Natural killer cell (primary cell): ENCODE measurements around the gene ARL6IP4. TPM values are rescaled to one million over a fixed set of nuclear protein-coding genes. Genes with fewer than 3 reads are reported as not detected.

Source experiments
- ATAC-seq, 3 donors: fragments of 150-1000 bp in 2 of 3; fragments of 200-7000 bp in 1 of 3; cut with Tn5 transposase; 1 replicate in 1 of 3; 2 replicates in 2 of 3; pipeline ENCODE4 v1.10.0; 2021; ENCODE audit warnings: mild to moderate bottlenecking in 2 of 3, moderate library complexity in 2 of 3
- DNase-seq, 2 donors: peaks; one replicate each; pipeline versions ENCODE4 v3.0.0 to v3.0.0-alpha.2; 2013 to 2021; ENCODE audit warnings: mixed read lengths in 1 of 2
- H3K27ac ChIP-seq: one replicate; pipeline ENCODE4 v1.5.1; 2013; ENCODE audit warnings: mild to moderate bottlenecking, low read length
- H3K27me3 ChIP-seq: one replicate; pipeline ENCODE4 v1.6.1; 2013; ENCODE audit warnings: low read length; ENCODE audit not compliant: control insufficient read depth, insufficient read depth
- H3K36me3 ChIP-seq: one replicate; pipeline ENCODE4 v1.6.1; 2013; ENCODE audit warnings: low read length; ENCODE audit not compliant: control insufficient read depth, insufficient read depth
- H3K4me1 ChIP-seq: one replicate; pipeline ENCODE4 v1.6.1; 2013; ENCODE audit warnings: low read length; ENCODE audit not compliant: control insufficient read depth, insufficient read depth
- H3K4me3 ChIP-seq: one replicate; pipeline ENCODE4 v1.5.1; 2013; ENCODE audit warnings: low read length
- H3K9me3 ChIP-seq: one replicate; pipeline ENCODE4 v1.6.1; 2013; ENCODE audit warnings: low read length; ENCODE audit not compliant: control insufficient read depth, insufficient read depth
- H3K27ac Mint-ChIP-seq, 2 donors: one replicate each; pipeline ENCODE4 v1.8.0; 2022; ENCODE audit warnings: mild to moderate bottlenecking in 2 of 2, mixed read lengths in 2 of 2, moderate library complexity in 1 of 2
- H3K27me3 Mint-ChIP-seq, 2 donors: one replicate each; pipeline ENCODE4 v1.8.0; 2022; ENCODE audit warnings: low read depth in 2 of 2, mixed read lengths in 2 of 2
- H3K36me3 Mint-ChIP-seq: one replicate; pipeline ENCODE4 v1.8.0; 2022; ENCODE audit warnings: mixed read lengths
- H3K4me1 Mint-ChIP-seq, 2 donors: one replicate each; pipeline ENCODE4 v1.8.0; 2022; ENCODE audit warnings: mixed read lengths in 2 of 2
- H3K4me3 Mint-ChIP-seq: one replicate; pipeline ENCODE4 v1.8.0; 2022; ENCODE audit warnings: mild to moderate bottlenecking, moderate library complexity, mixed read lengths
- H3K9me3 Mint-ChIP-seq, 2 donors: one replicate each; pipeline ENCODE4 v1.8.0; 2022; ENCODE audit warnings: mixed read lengths in 2 of 2
- WGBS: methylation state at CpG from one replicate; pipeline ENCODE4 v1.1.7; 2013; ENCODE audit warnings: missing lambda C conversion rate; ENCODE audit not compliant: insufficient coverage; 5-methylcytosine and 5-hydroxymethylcytosine counted together
- intact Hi-C: fragments of 100-400 bp; cut with micrococcal nuclease; formaldehyde crosslinking; loops from one replicate; pipeline ENCODE4 v1.14.2; 2022
- total RNA-seq, 4 donors: library from RNA; stranded (reverse); fragments of 120-200 nt in 1 of 4; gene quantifications; one replicate each; pipeline versions ENCODE4 v1.2.3 to v1.2.4, GENCODE V29; 2013 to 2022
- TF ChIP-seq, protein P1 (sequence below): fragments of 200-600 bp; IDR thresholded peaks from one replicate; pipeline ENCODE4 v1.8.0; 2022; ENCODE audit warnings: antibody characterized with exemption

Gene ARL6IP4
- total RNA-seq, 3 donors from 2014 or later (not counting 1 experiment from before 2014, with no cell fraction given), result 97.2 to 136 (median 116) TPM

GRCh38 chr12:122999986-123000420 lies 19.5 kb downstream of the ARL6IP4 start:
- H3K27ac Mint-ChIP-seq, result no peak overlapping the region
- TF ChIP-seq, protein P1, sequence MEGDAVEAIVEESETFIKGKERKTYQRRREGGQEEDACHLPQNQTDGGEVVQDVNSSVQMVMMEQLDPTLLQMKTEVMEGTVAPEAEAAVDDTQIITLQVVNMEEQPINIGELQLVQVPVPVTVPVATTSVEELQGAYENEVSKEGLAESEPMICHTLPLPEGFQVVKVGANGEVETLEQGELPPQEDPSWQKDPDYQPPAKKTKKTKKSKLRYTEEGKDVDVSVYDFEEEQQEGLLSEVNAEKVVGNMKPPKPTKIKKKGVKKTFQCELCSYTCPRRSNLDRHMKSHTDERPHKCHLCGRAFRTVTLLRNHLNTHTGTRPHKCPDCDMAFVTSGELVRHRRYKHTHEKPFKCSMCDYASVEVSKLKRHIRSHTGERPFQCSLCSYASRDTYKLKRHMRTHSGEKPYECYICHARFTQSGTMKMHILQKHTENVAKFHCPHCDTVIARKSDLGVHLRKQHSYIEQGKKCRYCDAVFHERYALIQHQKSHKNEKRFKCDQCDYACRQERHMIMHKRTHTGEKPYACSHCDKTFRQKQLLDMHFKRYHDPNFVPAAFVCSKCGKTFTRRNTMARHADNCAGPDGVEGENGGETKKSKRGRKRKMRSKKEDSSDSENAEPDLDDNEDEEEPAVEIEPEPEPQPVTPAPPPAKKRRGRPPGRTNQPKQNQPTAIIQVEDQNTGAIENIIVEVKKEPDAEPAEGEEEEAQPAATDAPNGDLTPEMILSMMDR, result no peak

DNA sequence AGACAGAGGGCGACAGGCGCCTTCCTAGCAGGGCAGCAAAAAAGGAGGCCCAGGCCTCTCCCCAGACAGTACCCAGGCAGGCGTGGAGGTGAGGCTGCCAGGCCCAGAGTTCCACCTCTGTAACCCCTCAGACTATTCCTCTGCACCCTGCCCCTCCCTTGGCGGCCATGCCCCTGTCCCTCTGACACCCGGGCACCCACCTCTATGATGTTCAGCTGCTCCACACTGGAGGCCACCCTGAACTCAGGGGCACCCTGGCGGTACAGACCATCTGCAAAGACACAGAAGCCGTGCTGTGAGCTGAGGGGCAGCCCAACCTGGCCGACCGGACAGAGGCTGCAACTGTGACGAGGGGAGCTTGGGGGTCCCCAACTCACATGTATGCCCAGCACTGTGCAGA lies 20.1 kb downstream of the ARL6IP4 start:
- H3K27me3 Mint-ChIP-seq, result no peaks in the 10 kb centered on the region
- Histone ChIP-seq H3K9me3 (no peaks in the 10 kb centered on the region), H3K4me3 (no peak overlapping the region), H3K36me3 (peaks cover 38% of the 10 kb centered on the region), H3K4me1 (no peaks in the 10 kb centered on the region), H3K27ac (no peak overlapping the region), H3K27me3 (no peaks in the 10 kb centered on the region)
- H3K9me3 Mint-ChIP-seq, result no peaks in the 10 kb centered on the region
- intact Hi-C loops, result no loop called here
- H3K27ac Mint-ChIP-seq, result no peak overlapping the region
- TF ChIP-seq, protein P1, result no peak
- WGBS, result 94% methylated on average over 10 of the region's 10 CpGs
- H3K4me1 Mint-ChIP-seq, result peaks cover 0 to 5% of the 10 kb centered on the region in 2 donors
- DNase-seq, result no peak
- no peak for ATAC-seq
- no peak overlapping the region for H3K4me3 Mint-ChIP-seq
- no peaks in the 10 kb centered on the region for H3K36me3 Mint-ChIP-seq

More at GRCh38 chr12:122999986-123000420, 19.5 kb downstream of the ARL6IP4 start:
- intact Hi-C loops, result no loop called here
- ATAC-seq (no peak), DNase-seq (no peak)
- Histone ChIP-seq H3K27ac (no peak overlapping the region), H3K9me3 (no peaks in the 10 kb centered on the region), H3K4me3 (no peak overlapping the region), H3K4me1 (no peaks in the 10 kb centered on the region), H3K27me3 (no peaks in the 10 kb centered on the region), H3K36me3 (peaks cover 32% of the 10 kb centered on the region)
- Mint-ChIP-seq H3K36me3 (no peaks in the 10 kb centered on the region), H3K9me3 (no peaks in the 10 kb centered on the region), H3K4me3 (no peak overlapping the region), H3K27me3 (no peaks in the 10 kb centered on the region), H3K4me1 (peaks cover 0 to 5% of the 10 kb centered on the region in 2 donors)
- WGBS, result 77% methylated on average over 20 of the region's 20 CpGs

DNA sequence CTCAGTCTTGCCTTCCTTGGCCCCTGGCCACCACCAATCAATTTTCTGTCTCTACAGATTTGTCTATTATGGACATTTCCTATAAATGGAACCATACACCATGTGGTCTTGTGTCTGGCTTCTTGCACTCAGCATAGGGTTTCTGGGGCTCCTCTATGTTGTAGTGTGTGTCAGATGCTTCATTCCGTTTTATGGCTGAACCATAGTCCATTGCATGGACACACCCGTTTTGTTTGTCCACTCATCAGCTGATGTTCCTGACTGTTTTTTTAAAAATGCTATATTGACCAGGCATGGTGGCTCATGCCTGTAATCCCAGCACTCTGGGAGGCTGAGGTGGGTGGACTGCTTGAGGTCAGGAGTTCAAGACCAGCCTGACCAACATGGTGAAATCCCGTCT lies 21.0 kb downstream of the ARL6IP4 start:
- Mint-ChIP-seq H3K36me3 (no peaks in the 10 kb centered on the region), H3K9me3 (no peaks in the 10 kb centered on the region), H3K27me3 (no peaks in the 10 kb centered on the region), H3K4me3 (no peak overlapping the region), H3K27ac (no peak overlapping the region), H3K4me1 (peaks cover 0 to 5% of the 10 kb centered on the region in 2 donors)
- no peak for DNase-seq
- no peaks in the 10 kb centered on the region for H3K9me3 ChIP-seq
- ATAC-seq, result no peak
- no peaks in the 10 kb centered on the region for H3K27me3 ChIP-seq
- TF ChIP-seq, protein P1, result no peak
- peaks cover 39% of the 10 kb centered on the region for H3K36me3 ChIP-seq
- intact Hi-C loops, result no loop called here
- no peaks in the 10 kb centered on the region for H3K4me1 ChIP-seq
- no peak overlapping the region for H3K4me3 ChIP-seq
- WGBS, result 85% methylated on average over 3 of the region's 3 CpGs
- H3K27ac ChIP-seq, result no peak overlapping the region

DNA sequence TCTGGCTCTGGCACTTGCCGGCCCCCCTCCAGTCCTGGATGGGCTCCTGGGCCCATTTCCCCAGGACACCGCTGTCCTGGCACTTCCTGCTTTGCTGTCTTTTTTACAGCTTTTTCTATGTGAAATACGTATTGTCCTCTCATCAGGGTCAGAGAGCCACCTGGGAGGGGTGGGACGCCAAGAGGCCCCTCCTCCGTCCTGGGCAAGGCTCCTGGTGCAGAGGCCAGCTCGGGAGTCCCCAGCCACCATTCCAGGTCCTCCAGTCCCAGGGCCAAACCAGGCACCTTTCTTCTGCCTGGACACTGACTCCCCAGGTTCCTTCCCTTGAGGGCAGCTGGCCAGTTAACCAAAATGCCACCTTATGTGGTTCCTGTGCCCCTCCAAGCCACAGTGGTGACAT lies 22.8 kb downstream of the ARL6IP4 start:
- no peaks in the 10 kb centered on the region for H3K27me3 ChIP-seq
- no peak overlapping the region for H3K4me3 Mint-ChIP-seq
- TF ChIP-seq, protein P1, result no peak
- intact Hi-C loops, result no loop called here
- H3K9me3 Mint-ChIP-seq, result no peaks in the 10 kb centered on the region
- H3K4me1 ChIP-seq, result no peaks in the 10 kb centered on the region
- no peak overlapping the region for H3K4me3 ChIP-seq
- H3K36me3 Mint-ChIP-seq, result no peaks in the 10 kb centered on the region
- H3K4me1 Mint-ChIP-seq, result peaks cover 0 to 5% of the 10 kb centered on the region in 2 donors
- ATAC-seq, result no peak
- no peaks in the 10 kb centered on the region for H3K27me3 Mint-ChIP-seq
- WGBS, result 93% methylated on average over 6 of the region's 6 CpGs
- no peaks in the 10 kb centered on the region for H3K9me3 ChIP-seq
- no peak for DNase-seq
- no peak overlapping the region for H3K27ac ChIP-seq
- H3K27ac Mint-ChIP-seq, result no peak overlapping the region
- peaks cover 35% of the 10 kb centered on the region for H3K36me3 ChIP-seq
